Stimulated activated naive CD8-positive, alpha-beta T cell treated with anti-CD3 and anti-CD28 coated beads, Interleukin-15, Interleukin-2, amounts not matched to agents 100 ng/mL and 50 ng/mL, for 24 hours (primary cell): ENCODE measurements around the gene MANSC4.
"Not testable (repeated sequence)": the region's sequence is repeated elsewhere in the genome, so short reads cannot be mapped to it uniquely, and the experiment has no call there.

Experiments used
- H3K27ac Mint-ChIP-seq: one replicate; pipeline ENCODE4 v1.8.0; 2021; ENCODE audit warnings: mild to moderate bottlenecking, mixed read lengths
- H3K27me3 Mint-ChIP-seq: one replicate; pipeline ENCODE4 v1.8.0; 2021; ENCODE audit warnings: mixed read lengths
- H3K36me3 Mint-ChIP-seq: one replicate; pipeline ENCODE4 v1.8.0; 2021; ENCODE audit warnings: low read depth, mixed read lengths
- H3K4me1 Mint-ChIP-seq: one replicate; pipeline ENCODE4 v1.8.0; 2021; ENCODE audit warnings: low read depth, mixed read lengths
- H3K4me3 Mint-ChIP-seq: one replicate; pipeline ENCODE4 v1.8.0; 2021; ENCODE audit warnings: mild to moderate bottlenecking, mixed read lengths
- H3K9me3 Mint-ChIP-seq: one replicate; pipeline ENCODE4 v1.8.0; 2021; ENCODE audit warnings: mixed read lengths

The MANSC4 gene

DNA sequence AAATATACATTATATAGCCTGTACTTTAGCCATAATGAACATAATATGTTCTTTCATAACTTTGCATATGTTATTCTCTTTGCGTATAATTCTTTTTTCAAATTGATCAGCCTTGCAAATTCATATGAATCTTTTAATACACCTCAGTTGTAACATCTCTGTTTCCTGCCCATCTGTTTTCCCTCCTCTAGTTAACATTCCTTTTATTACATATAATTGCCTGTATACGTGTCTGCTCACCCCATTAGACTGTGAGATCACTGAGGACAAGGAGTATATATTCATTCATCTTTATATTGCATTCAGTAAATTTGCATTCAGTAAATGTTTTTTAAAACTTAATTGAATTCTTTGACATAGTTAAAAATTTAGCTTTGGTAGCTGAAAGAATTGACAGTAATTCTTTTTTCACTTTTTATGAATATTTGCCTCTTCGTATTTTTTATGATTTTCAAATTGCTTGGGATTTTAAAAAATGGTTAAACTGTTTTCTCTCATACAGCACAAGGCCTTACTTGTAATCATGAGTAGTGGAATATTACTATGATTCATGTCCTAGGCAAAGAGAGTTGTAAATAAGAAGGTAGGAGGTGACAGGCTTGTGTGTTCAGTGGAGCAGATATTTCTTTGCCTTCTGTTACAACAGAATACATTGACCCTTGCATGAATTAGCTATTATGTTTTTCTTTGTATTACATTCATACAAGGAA lies 32.8 kb downstream of the MANSC4 start:
- Mint-ChIP-seq H3K27me3 (no peaks in the 10 kb centered on the region), H3K4me3 (no peak overlapping the region), H3K4me1 (no peaks in the 10 kb centered on the region), H3K27ac (no peak overlapping the region), H3K36me3 (peaks cover 34% of the 10 kb centered on the region), H3K9me3 (no peaks in the 10 kb centered on the region)

DNA sequence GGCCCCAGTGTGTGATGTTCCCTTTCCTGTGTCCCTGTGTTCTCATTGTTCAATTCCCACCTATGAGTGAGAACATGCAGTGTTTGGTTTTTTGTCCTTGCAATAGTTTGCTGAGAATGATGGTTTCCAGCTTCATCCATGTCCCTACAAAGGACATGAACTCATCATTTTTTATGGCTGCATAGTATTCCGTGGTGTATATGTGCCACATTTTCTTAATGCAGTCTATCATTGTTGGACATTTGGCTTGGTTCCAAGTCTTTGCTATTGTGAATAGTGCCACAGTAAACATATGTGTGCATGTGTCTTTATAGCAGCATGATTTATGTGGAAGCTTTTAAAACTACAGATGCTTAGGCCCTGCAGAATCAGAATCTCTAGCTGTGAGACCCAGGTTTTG lies 34.3 kb downstream of the MANSC4 start:
- H3K27ac Mint-ChIP-seq = not testable (repeated sequence)

DNA sequence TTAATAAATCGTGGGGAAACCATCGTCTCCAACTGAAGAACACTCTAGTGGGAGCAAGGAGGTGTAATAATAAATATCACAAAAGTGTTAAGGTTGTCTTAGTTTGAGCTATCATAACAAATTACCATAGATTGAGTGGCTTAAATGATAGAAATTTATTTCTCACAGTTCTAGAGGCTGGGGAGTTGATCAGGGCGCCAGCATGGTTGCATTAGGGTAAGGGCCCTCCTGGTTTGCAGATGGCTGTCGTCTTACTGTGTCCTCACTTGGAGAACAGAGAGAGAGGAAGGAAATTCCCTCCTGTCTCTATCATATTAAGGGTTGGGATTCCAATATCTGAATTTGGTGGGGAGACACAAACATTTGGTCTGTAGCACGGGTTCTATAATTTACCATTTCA lies 36.4 kb downstream of the MANSC4 start:
- Mint-ChIP-seq H3K9me3 (no peaks in the 10 kb centered on the region), H3K27me3 (no peaks in the 10 kb centered on the region), H3K4me1 (peaks cover 5% of the 10 kb centered on the region)

More for the DNA sequence above, 34.3 kb downstream of the MANSC4 start:
- not testable (repeated sequence) for H3K9me3 Mint-ChIP-seq, H3K27me3 Mint-ChIP-seq, H3K4me1 Mint-ChIP-seq, H3K4me3 Mint-ChIP-seq
- peaks cover 43% of the 10 kb centered on the region for H3K36me3 Mint-ChIP-seq

DNA sequence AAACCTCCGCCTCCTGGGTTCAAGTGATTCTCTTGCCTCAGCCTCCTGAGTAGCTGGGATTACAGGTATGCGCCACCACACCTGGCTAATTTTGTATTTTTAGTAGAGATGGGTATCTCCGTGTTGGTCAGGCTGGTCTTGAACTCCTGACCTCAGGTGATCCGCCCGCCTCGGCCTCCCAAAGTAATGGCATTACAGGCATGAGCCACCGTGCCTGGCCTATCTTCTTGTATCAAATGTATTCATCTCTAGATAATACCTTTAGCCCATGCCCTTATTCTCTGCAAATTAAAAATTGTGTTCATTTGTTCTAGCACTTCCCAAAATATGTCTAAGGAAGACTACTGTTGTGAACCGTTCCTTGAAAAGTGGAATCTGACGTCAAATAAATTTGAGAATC lies 45.7 kb downstream of the MANSC4 start:
- not testable (repeated sequence) for H3K27me3 Mint-ChIP-seq, H3K4me1 Mint-ChIP-seq, H3K9me3 Mint-ChIP-seq, H3K4me3 Mint-ChIP-seq, H3K27ac Mint-ChIP-seq
- peaks cover 49% of the 10 kb centered on the region for H3K36me3 Mint-ChIP-seq

More for the DNA sequence above, 36.4 kb downstream of the MANSC4 start:
- Mint-ChIP-seq H3K4me3 (no peak overlapping the region), H3K36me3 (peaks cover 46% of the 10 kb centered on the region), H3K27ac (no peak overlapping the region)

DNA sequence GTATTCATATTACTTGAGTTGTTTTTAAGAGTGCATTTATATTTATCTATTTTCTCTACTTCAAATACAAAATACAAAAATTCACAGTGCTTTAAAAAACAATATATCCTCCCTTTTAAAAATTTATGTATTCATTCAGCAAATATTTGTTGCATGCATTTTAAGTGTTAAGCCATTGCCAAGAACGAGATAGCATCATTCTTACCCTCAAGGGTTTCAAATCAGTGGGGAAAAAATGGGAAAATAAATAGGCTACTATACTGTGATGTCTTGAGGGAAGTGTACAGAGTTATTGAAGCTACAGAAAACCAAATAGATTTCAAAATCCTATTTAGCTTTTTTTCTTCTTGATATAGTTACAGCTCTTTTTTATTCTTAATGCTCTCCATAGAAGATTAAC lies 46.2 kb downstream of the MANSC4 start:
- Mint-ChIP-seq H3K36me3 (peaks cover 55% of the 10 kb centered on the region), H3K4me3 (no peak overlapping the region), H3K27me3 (no peaks in the 10 kb centered on the region), H3K27ac (no peak overlapping the region), H3K9me3 (no peaks in the 10 kb centered on the region), H3K4me1 (no peaks in the 10 kb centered on the region)

DNA sequence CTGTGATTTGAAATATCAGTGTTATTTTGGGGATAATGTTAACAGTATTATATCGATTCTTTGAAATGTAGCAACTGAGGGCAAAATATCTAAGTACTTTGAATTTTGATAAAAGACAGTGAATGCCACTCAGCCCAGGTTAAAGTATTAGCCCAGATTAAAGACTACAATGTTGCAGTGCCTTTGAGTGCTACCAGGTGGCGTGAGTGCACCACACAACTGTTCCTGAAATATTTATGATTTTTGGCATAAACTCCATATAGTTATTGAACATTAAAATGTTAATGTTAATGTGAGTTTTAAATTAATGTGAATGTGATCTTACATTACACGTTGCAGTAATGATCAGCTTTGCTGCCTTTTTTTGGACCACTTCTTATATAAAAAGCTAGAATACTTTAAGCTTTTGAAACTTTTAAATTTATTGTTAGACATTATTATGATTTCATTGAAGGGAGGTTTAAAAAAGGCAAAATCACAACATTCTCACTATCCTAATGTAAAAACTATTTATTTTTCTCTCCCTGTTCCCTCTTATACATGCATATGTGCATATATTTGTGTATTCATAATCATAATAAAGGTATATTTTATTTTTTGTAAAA lies 46.9 kb downstream of the MANSC4 start:
- Mint-ChIP-seq H3K27ac (no peak overlapping the region), H3K27me3 (no peaks in the 10 kb centered on the region)

DNA sequence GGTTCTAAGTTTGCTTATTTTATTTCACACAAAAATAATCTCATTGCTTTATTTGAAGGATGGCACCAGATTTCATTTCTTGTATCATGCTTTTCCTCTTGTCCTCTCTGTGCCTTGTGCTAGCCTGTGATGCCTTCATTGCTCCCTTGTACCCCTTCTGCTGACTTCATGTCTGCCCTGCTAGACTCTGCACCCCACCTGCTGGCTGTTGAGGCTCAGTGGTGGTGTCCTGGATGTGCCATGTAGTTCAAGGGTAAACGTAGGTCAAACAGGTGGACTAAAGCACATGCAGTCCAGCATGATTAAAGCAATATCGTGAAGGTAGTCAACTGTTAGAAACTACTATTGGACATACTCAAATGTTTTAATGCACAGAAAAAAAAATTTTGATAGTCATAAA lies 47.8 kb downstream of the MANSC4 start:
- Mint-ChIP-seq H3K4me3 (no peak overlapping the region), H3K27ac (no peak overlapping the region), H3K4me1 (no peaks in the 10 kb centered on the region), H3K27me3 (no peaks in the 10 kb centered on the region), H3K36me3 (peaks cover 56% of the 10 kb centered on the region), H3K9me3 (no peaks in the 10 kb centered on the region)

More for the DNA sequence above, 46.9 kb downstream of the MANSC4 start:
- Mint-ChIP-seq H3K4me1 (no peaks in the 10 kb centered on the region), H3K9me3 (no peaks in the 10 kb centered on the region), H3K4me3 (no peak overlapping the region), H3K36me3 (peaks cover 60% of the 10 kb centered on the region)

DNA sequence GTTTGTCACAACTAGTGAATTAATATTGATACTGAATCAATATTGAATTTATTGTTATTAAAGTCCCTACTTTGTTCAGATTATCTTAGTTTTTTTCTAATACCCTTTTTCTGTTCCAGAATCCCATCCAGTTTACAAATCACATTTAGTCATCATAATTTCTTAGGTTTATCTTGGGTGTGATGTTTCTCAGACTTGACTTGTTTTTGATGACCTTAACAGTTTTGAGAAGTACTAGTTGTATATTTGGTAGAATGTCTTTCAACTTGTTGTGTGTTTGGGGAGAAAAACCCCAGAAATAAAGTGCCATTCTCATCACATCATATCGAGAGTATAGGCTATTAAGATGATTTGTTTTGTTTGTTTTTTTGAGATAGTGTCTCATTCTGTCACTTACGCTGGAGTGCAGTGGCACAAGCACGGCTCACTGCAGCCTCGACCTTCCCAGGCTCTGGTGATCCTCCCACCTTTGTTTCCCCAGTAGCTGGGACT lies 49.9 kb downstream of the MANSC4 start:
- H3K27ac Mint-ChIP-seq = no peak overlapping the region
- no peaks in the 10 kb centered on the region for H3K9me3 Mint-ChIP-seq
- no peak overlapping the region for H3K4me3 Mint-ChIP-seq
- H3K27me3 Mint-ChIP-seq = no peaks in the 10 kb centered on the region
- H3K4me1 Mint-ChIP-seq = no peaks in the 10 kb centered on the region
- H3K36me3 Mint-ChIP-seq = peaks cover 57% of the 10 kb centered on the region

DNA sequence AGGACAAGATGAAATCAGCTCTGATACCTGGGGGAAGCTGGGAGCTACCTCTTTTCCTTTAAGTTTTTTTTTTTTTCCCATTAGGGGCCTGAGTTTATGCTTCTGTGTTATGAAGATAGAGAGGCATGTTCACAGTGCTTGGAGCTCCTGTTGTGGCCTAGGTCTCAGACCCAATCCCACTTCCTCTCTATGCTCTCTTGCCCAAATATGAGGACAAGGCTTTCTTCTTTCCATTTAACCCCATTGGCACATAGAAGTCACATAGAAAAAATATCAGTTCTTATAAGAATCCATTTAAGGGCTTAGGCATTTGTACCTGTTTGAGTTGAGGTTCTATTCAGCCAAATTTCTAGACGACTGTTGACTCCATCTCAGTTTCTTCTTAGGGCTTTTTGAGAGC lies 56.8 kb downstream of the MANSC4 start:
- Mint-ChIP-seq H3K4me1 (peaks cover 3% of the 10 kb centered on the region), H3K27ac (no peak overlapping the region), H3K4me3 (no peak overlapping the region), H3K36me3 (peaks cover 63% of the 10 kb centered on the region), H3K9me3 (no peaks in the 10 kb centered on the region), H3K27me3 (no peaks in the 10 kb centered on the region)
